Measurements from ENCODE around the gene DNASE1. TPM values are rescaled to one million over a fixed set of nuclear protein-coding genes. Genes with fewer than 3 reads are reported as not detected.

Gene DNASE1
- polyA plus RNA-seq, 1 experiment, result 8.0 TPM

GRCh38 chr16:3618769-3619141, 35.7 kb upstream of the DNASE1 start:
- Histone ChIP-seq H3K27ac (ENCODE audit: low read depth, low read length) (no peak overlapping the region), H3K4me3 (ENCODE audit: low read depth, low read length) (no peak overlapping the region), H3K27me3 (ENCODE audit: control insufficient read depth, insufficient read depth, low read length) (no peaks in the 10 kb centered on the region), H3K9me3 (ENCODE audit: control insufficient read depth, insufficient read depth, low read length) (no peaks in the 10 kb centered on the region)
- CTCF ChIA-PET, result no interaction called here
- POLR2A ChIA-PET, result no interaction called here
- no peak for TF ChIP-seq CTCF (IDR thresholded peaks at IDR 0.05; ENCODE audit: low read depth, low read length)
- no peak for DNase-seq (ENCODE audit: low read depth, low spot score)

- DNase-seq (ENCODE audit: low read depth, low spot score), result no peak
- H3K27me3 ChIP-seq (ENCODE audit: control insufficient read depth, insufficient read depth, low read length), result no peaks in the 10 kb centered on the region
- H3K27ac ChIP-seq (ENCODE audit: low read depth, low read length), result no peak overlapping the region
- no peaks in the 10 kb centered on the region for H3K9me3 ChIP-seq (ENCODE audit: control insufficient read depth, insufficient read depth, low read length)
- ChIA-PET POLR2A (no interaction called here), CTCF (no interaction called here)
- TF ChIP-seq CTCF (IDR thresholded peaks at IDR 0.05; ENCODE audit: low read depth, low read length), result no peak
- H3K4me3 ChIP-seq (ENCODE audit: low read depth, low read length), result no peak overlapping the region
Observed at GRCh38 chr16:3623642-3624041, 30.8 kb upstream of the DNASE1 start.

- Histone ChIP-seq H3K4me3 (ENCODE audit: low read depth, low read length) (no peak overlapping the region), H3K9me3 (ENCODE audit: control insufficient read depth, insufficient read depth, low read length) (no peaks in the 10 kb centered on the region; the same call in 1 of the 2 replicates), H3K27me3 (ENCODE audit: control insufficient read depth, insufficient read depth, low read length) (no peaks in the 10 kb centered on the region), H3K27ac (ENCODE audit: low read depth, low read length) (no peak overlapping the region)
- ChIA-PET CTCF (no interaction called here), POLR2A (no interaction called here)
- no peak for DNase-seq (ENCODE audit: low read depth, low spot score)
- TF ChIP-seq CTCF (IDR thresholded peaks at IDR 0.05; ENCODE audit: low read depth, low read length), result no peak
Observed at GRCh38 chr16:3625331-3625730, 29.2 kb upstream of the DNASE1 start.

GRCh38 chr16:3625911-3626732, 28.4 kb upstream of the DNASE1 start:
- Histone ChIP-seq H3K27me3 (ENCODE audit: control insufficient read depth, insufficient read depth, low read length) (no peaks in the 10 kb centered on the region), H3K4me3 (ENCODE audit: low read depth, low read length) (no peak overlapping the region), H3K27ac (ENCODE audit: low read depth, low read length) (no peak overlapping the region), H3K9me3 (ENCODE audit: control insufficient read depth, insufficient read depth, low read length) (no peaks in the 10 kb centered on the region; the same call in 1 of the 2 replicates)
- no peak for DNase-seq (ENCODE audit: low read depth, low spot score)
- ChIA-PET POLR2A (interaction anchor here (0.7 kb wide), 1 partner anchor 343 kb away, joined by 6 read pairs; no protein-coding TSS in a partner anchor), CTCF (no interaction called here)
- TF ChIP-seq CTCF (IDR thresholded peaks at IDR 0.05; ENCODE audit: low read depth, low read length), result no peak

GRCh38 chr16:3637371-3637923, 17.0 kb upstream of the DNASE1 start:
- H3K27ac ChIP-seq (ENCODE audit: low read depth, low read length), result no peak overlapping the region
- POLR2A ChIA-PET, result no interaction called here
- H3K4me3 ChIP-seq (ENCODE audit: low read depth, low read length), result no peak overlapping the region
- no peak for TF ChIP-seq CTCF (IDR thresholded peaks at IDR 0.05; ENCODE audit: low read depth, low read length)
- CTCF ChIA-PET, result interaction anchor here (0.6 kb wide), 1 partner anchor 9 kb away, joined by 5 read pairs; no protein-coding TSS in a partner anchor
- H3K27me3 ChIP-seq (ENCODE audit: control insufficient read depth, insufficient read depth, low read length), result no peaks in the 10 kb centered on the region
- peaks cover 4% of the 10 kb centered on the region; the same call in 1 of the 2 replicates for H3K9me3 ChIP-seq (ENCODE audit: control insufficient read depth, insufficient read depth, low read length)
- DNase-seq (ENCODE audit: low read depth, low spot score), result no peak

Data from AG04450 (cell line).